SW 1271 (cell line): ENCODE measurements around the gene HCAR3.

Source experiments
- DNase-seq, 2 experiments: peaks; one replicate each; lab custom pipeline; 2025; lab: John Stamatoyannopoulos, UW

The HCAR3 gene

DNA sequence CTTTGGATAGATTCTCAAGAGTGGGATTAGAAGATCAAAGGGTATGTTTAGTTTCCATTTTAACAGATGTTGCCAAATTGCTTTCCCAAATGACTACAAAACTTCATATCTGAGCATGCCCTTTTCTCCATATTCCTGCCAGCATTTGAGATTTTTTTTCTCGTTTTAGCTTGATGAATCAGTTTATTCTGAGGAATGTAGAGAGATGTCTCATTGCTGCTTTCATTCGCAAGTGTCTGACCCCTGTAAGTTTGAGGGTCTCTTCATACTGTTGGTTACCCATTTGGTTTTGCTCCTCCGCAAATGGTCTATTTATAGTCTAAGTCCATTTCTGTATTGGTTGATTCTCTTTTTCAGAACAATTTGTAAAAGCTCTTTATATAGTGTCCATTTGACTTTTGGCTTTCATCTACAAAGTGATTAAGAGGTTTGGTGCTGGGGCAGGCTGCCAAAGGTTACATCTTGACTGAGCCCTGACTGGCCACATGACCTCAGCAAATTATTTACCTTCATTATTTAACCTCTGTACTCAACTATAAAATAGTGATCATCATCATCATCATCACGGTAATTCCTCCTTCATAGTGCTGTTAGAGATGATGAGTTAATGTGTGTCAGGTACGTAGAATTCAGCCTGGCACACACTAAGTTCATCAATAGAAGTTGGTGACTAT lies 47.1 kb downstream of the HCAR3 start:
- DNase-seq = no peak

DNA sequence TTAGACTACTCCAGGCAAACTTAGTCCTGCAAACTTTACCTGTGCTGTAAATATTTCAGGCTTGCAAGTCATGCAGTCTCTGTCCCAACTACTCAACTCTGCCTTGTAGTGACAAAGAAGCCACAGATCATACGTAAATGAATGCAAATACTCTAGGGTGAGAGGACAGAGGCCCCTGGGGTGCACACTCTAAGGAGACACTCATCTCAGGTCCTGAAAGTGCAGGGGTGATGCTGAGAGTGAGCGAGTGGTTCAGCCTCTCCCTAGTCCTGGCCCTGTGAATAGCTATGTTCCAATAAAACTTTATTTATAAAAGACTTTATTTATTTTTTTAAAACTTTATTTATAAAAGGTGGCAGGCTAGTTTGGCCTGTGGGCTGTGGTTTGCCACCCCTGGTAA lies 48.3 kb downstream of the HCAR3 start:
- no peak for DNase-seq

DNA sequence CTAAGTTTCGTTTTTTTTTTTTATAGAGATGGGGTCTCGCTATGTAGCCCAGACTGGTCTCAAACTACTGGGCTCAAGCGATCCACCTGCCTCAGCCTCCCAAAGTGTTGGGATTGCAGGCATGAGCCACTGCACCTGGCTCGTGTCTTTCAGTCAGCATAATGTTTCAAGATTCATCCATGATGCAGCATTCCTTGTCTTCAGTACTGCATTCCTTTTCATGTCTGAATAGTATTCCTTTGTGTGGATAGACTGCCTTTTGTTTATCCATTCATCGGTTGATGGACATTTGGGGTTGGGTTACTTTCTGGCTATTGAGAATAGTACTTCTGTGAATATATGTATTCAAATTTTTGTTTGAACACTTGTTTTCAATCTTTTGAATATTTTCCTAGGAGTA lies 50.9 kb downstream of the HCAR3 start:
- DNase-seq = no peak

DNA sequence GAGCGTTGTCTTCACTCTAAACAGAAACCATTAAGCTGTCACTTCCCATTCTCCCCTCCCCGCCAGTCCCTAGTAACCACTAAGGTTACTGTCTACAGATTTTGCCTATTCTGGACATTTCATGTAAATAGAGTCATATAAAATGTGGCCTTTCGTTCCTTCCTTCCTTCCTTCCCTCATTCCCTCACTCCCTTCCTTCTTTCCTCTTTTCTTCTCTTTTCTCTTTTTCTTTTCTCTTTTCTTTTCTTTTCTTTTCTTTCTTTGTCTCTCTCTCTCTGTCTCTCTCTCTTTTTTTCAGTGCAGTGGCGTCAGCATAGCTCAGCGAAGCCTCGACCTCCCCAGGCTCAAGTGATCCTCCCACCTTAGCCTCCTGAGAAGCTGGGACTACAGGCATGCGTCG lies 51.3 kb downstream of the HCAR3 start:
- DNase-seq = no peak
